GM21825 (cell line): ENCODE results near the gene SKAP1.

Experiments used
- ATAC-seq: cut with Tn5 transposase; IDR thresholded peaks from one replicate; pipeline ENCODE4 v1.9.1; 2021; ENCODE audit warnings: mild to moderate bottlenecking, moderate library complexity; ENCODE audit not compliant: unreplicated experiment

SKAP1 gene

GRCh38 chr17:48179071-48179945, 250.7 kb downstream of the SKAP1 start:
- no peak for ATAC-seq

GRCh38 chr17:48178317-48178716, 251.7 kb downstream of the SKAP1 start:
- ATAC-seq: no peak

- ATAC-seq: no peak
These were observed 252.2 kb downstream of the SKAP1 start for GRCh38 chr17:48177816-48178215.

- no peak for ATAC-seq
These were observed 253.6 kb downstream of the SKAP1 start for GRCh38 chr17:48176471-48176855.

- no peak for ATAC-seq
These were observed 254.1 kb downstream of the SKAP1 start for GRCh38 chr17:48175692-48176470.

- no peak for ATAC-seq
These were observed 255.0 kb downstream of the SKAP1 start for GRCh38 chr17:48174833-48175523.

- no peak for ATAC-seq
These were observed 256.6 kb downstream of the SKAP1 start for GRCh38 chr17:48173191-48173984.

- no peak for ATAC-seq
These were observed 260.1 kb downstream of the SKAP1 start for GRCh38 chr17:48169926-48170325.

GRCh38 chr17:48163809-48164208, 266.2 kb downstream of the SKAP1 start:
- ATAC-seq: no peak

- no peak for ATAC-seq
These were observed 267.0 kb downstream of the SKAP1 start for GRCh38 chr17:48162946-48163506.

- no peak for ATAC-seq
These were observed 267.6 kb downstream of the SKAP1 start for GRCh38 chr17:48162306-48162934.

- no peak for ATAC-seq
These were observed 268.7 kb downstream of the SKAP1 start for GRCh38 chr17:48161127-48161905.

- ATAC-seq: no peak
These were observed 269.6 kb downstream of the SKAP1 start for GRCh38 chr17:48160177-48161081.

- ATAC-seq: no peak
These were observed 270.8 kb downstream of the SKAP1 start for GRCh38 chr17:48159232-48159631.

GRCh38 chr17:48155889-48156611, 274.0 kb downstream of the SKAP1 start:
- ATAC-seq: no peak

GRCh38 chr17:48153691-48154358, 276.2 kb downstream of the SKAP1 start:
- no peak for ATAC-seq

GRCh38 chr17:48152289-48152688, 277.7 kb downstream of the SKAP1 start:
- ATAC-seq: no peak
